IMR-90 (cell line): Measurements from ENCODE around the gene SIGLEC11. TPM values are rescaled to one million over a fixed set of nuclear protein-coding genes. Genes with fewer than 3 reads are reported as not detected.

Source experiments
- ATAC-seq: fragments of 200-7000 bp; cut with Tn5 transposase; 2 replicates; pipeline ENCODE4 v1.9.1; 2020; ENCODE audit warnings: low read depth, mild to moderate bottlenecking, moderate library complexity
- BruUV-seq: library from RNA; stranded (reverse); fragments of 400-500 nt; replicated peaks from 2 replicates; lab custom pipeline; 2021; lab: Mats Ljungman, UMichigan
- CTCF ChIA-PET: fragments of 300-600 bp; formaldehyde crosslinking; extraction: SDS; loops from one replicate; lab custom pipeline; 2021; ENCODE audit warnings: antibody characterized with exemption; lab: Yijun Ruan, JAX
- POLR2A ChIA-PET: fragments of 300-600 bp; sonication (Branson Sonifier 250); formaldehyde crosslinking; loops from one replicate; lab custom pipeline; 2022; ENCODE audit warnings: antibody characterized with exemption; ENCODE audit not compliant: unreplicated experiment; lab: Charles Lee
- DNase-seq: peaks from one replicate; pipeline ENCODE4 v3.0.0; 2013
- H2AFZ ChIP-seq: replicated peaks from 2 replicates; pipeline ENCODE3; 2013; ENCODE audit warnings: low read length, mild to moderate bottlenecking; ENCODE audit not compliant: poor library complexity
- H2AK5ac ChIP-seq: 2 replicates; pipeline ENCODE4 v1.6.1; 2013; ENCODE audit warnings: low read depth, low read length, inconsistent platforms
- H2AK9ac ChIP-seq: replicated peaks from 2 replicates; pipeline ENCODE3; 2013; ENCODE audit warnings: mild to moderate bottlenecking, low read depth, low read length, moderate library complexity; ENCODE audit not compliant: poor library complexity
- H2BK120ac ChIP-seq: 2 replicates; pipeline ENCODE4 v1.6.1; 2013; ENCODE audit warnings: low read depth, low read length, inconsistent platforms
- H2BK15ac ChIP-seq: 3 replicates; pipeline ENCODE4 v1.6.1; 2013; ENCODE audit warnings: low read depth, low read length, inconsistent platforms
- H2BK20ac ChIP-seq: 2 replicates; pipeline ENCODE4 v1.6.1; 2013; ENCODE audit warnings: low read depth, mild to moderate bottlenecking, inconsistent platforms, low read length, moderate library complexity
- H2BK5ac ChIP-seq: 2 replicates; pipeline ENCODE4 v1.6.1; 2013; ENCODE audit warnings: mild to moderate bottlenecking, low read depth, low read length, inconsistent platforms; ENCODE audit not compliant: poor library complexity, severe bottlenecking
- H3K14ac ChIP-seq: replicated peaks from 2 replicates; pipeline ENCODE4 v1.6.1; 2013; ENCODE audit warnings: low read depth, low read length, inconsistent platforms
- H3K18ac ChIP-seq: 2 replicates; pipeline ENCODE4 v1.6.1; 2013; ENCODE audit warnings: low read depth, low read length, control low read depth
- H3K23ac ChIP-seq: 2 replicates; pipeline ENCODE4 v1.6.1; 2013; ENCODE audit warnings: low read depth, low read length, inconsistent platforms
- H3K27ac ChIP-seq: 2 replicates; pipeline ENCODE4 v1.5.1; 2013; ENCODE audit warnings: mild to moderate bottlenecking, control low read depth, low read length; ENCODE audit not compliant: insufficient read depth
- H3K27me3 ChIP-seq: 2 replicates; pipeline ENCODE4 v1.6.1; 2013; ENCODE audit warnings: low read length; ENCODE audit not compliant: control insufficient read depth, insufficient read depth
- H3K36me3 ChIP-seq: 2 replicates; pipeline ENCODE4 v1.6.1; 2013; ENCODE audit warnings: low read length, mixed read lengths; ENCODE audit not compliant: control insufficient read depth, insufficient read depth
- H3K4ac ChIP-seq: 2 replicates; pipeline ENCODE4 v1.6.1; 2013; ENCODE audit warnings: low read depth, low read length, inconsistent platforms
- H3K4me1 ChIP-seq: 2 replicates; pipeline ENCODE4 v1.6.1; 2013; ENCODE audit warnings: low read length, mixed read lengths; ENCODE audit not compliant: control insufficient read depth, insufficient read depth
- H3K4me2 ChIP-seq: 2 replicates; pipeline ENCODE4 v1.6.1; 2013; ENCODE audit warnings: low read depth, mild to moderate bottlenecking, control low read depth, low read length, moderate library complexity
- H3K4me3 ChIP-seq: 2 replicates; pipeline ENCODE4 v1.5.1; 2013; ENCODE audit warnings: low read depth, mild to moderate bottlenecking, control low read depth, low read length, moderate library complexity; ENCODE audit not compliant: insufficient read depth
- H3K56ac ChIP-seq: 2 replicates; pipeline ENCODE4 v1.6.1; 2013; ENCODE audit warnings: low read length, inconsistent platforms; ENCODE audit not compliant: insufficient read depth; ENCODE audit errors: extremely low read depth
- H3K79me1 ChIP-seq, 2 experiments: 2 replicates each; pipeline ENCODE4 v1.6.1; 2013; ENCODE audit warnings: low read length in 2 of 2, inconsistent platforms in 1 of 2, low read depth in 1 of 2
- H3K9ac ChIP-seq: 2 replicates; pipeline ENCODE4 v1.6.1; 2013; ENCODE audit warnings: low read depth, low read length, control low read depth
- H3K9me1 ChIP-seq: 2 replicates; pipeline ENCODE4 v1.6.1; 2013; ENCODE audit warnings: low read length, inconsistent platforms; ENCODE audit not compliant: insufficient read depth
- H3K9me3 ChIP-seq: 2 replicates; pipeline ENCODE4 v1.6.1; 2013; ENCODE audit warnings: low read length; ENCODE audit not compliant: control insufficient read depth, insufficient read depth
- H4K20me1 ChIP-seq: 2 replicates; pipeline ENCODE4 v1.6.1; 2013; ENCODE audit warnings: low read length, inconsistent platforms; ENCODE audit not compliant: insufficient read depth
- H4K5ac ChIP-seq: 2 replicates; pipeline ENCODE4 v1.6.1; 2013; ENCODE audit warnings: mild to moderate bottlenecking, low read depth, low read length, control low read depth
- H4K8ac ChIP-seq, 2 experiments: 2 replicates each; pipeline ENCODE4 v1.6.1; 2013; ENCODE audit warnings: low read depth in 2 of 2, low read length in 2 of 2, control low read depth in 1 of 2, inconsistent platforms in 1 of 2
- H4K91ac ChIP-seq: 2 replicates; pipeline ENCODE4 v1.6.1; 2013; ENCODE audit warnings: low read depth, low read length, inconsistent platforms; ENCODE audit not compliant: insufficient read depth
- BHLHE40 ChIP-seq: fragments of 150-350 bp; IDR thresholded peaks from 2 replicates; pipeline ENCODE4 v1.6.1; 2016; ENCODE audit warnings: mild to moderate bottlenecking, low read depth, low read length
- CHD1 ChIP-seq: IDR thresholded peaks from 2 replicates; pipeline ENCODE4 v1.6.1; 2012; ENCODE audit warnings: low read depth, low read length, improper control_type of control experiment
- FOS ChIP-seq: fragments of 150-350 bp; IDR thresholded peaks from 2 replicates; pipeline ENCODE4 v1.6.1; 2016; ENCODE audit warnings: low read depth, low read length
- MAFK ChIP-seq: IDR thresholded peaks from 2 replicates; pipeline ENCODE4 v1.6.1; 2012; ENCODE audit warnings: low read depth, low read length, improper control_type of control experiment
- MAZ ChIP-seq: IDR thresholded peaks from 2 replicates; pipeline ENCODE4 v1.6.1; 2012; ENCODE audit warnings: low read depth, mild to moderate bottlenecking, low read length, improper control_type of control experiment, moderate library complexity, borderline replicate concordance
- NFE2L2 ChIP-seq: fragments of 150-350 bp; IDR thresholded peaks from 2 replicates; pipeline ENCODE4 v1.6.1; 2016; ENCODE audit warnings: low read depth, mild to moderate bottlenecking, low read length
- POLR2A ChIP-seq: IDR thresholded peaks from 2 replicates; pipeline ENCODE4 v1.6.1; 2012; ENCODE audit warnings: mild to moderate bottlenecking, low read depth, low read length
- SMC3 ChIP-seq: fragments of 150-350 bp; IDR thresholded peaks from 2 replicates; pipeline ENCODE4 v1.6.1; 2016; ENCODE audit warnings: low read depth, mild to moderate bottlenecking, antibody characterized with exemption, low read length, moderate library complexity
- WGBS, 2 experiments: methylation state at CpG; one replicate each; pipeline versions ENCODE4 v1.1.5 to v1.1.7; 2013; ENCODE audit warnings: missing lambda C conversion rate in 2 of 2; ENCODE audit not compliant: insufficient read length in 1 of 2; ENCODE audit errors: extremely low coverage in 2 of 2; 5-methylcytosine and 5-hydroxymethylcytosine counted together
- dilution Hi-C: fragments of 300-500 bp; cut with HindIII; formaldehyde crosslinking; loops from one replicate; pipeline ENCODE4 v1.14.3; 2018; ENCODE audit warnings: low sequenced_read_pairs; ENCODE audit not compliant: unreplicated experiment
- in situ Hi-C: fragments of 300-500 bp; cut with MboI; formaldehyde crosslinking; loops from 3 replicates; pipeline ENCODE4 v1.14.3; 2019; ENCODE audit warnings: low sequenced_read_pairs, inconsistent platforms, mixed read lengths
- intact Hi-C: fragments of 100-400 bp; cut with micrococcal nuclease; formaldehyde crosslinking; loops from 2 replicates; pipeline ENCODE4 v1.10.0; 2022
- polyA plus RNA-seq, 3 experiments: library from polyadenylated mRNA; depleted of rRNA; stranded (reverse); fragments of >200 nt; gene quantifications; 2 replicates each; pipeline ENCODE4 v1.2.3, GENCODE V29; 2012; ENCODE audit warnings: low replicate concordance in 1 of 3
- total RNA-seq: library from RNA; depleted of rRNA; stranded (reverse); fragments of >200 nt; gene quantifications from 2 replicates; pipeline ENCODE4 v1.2.3, GENCODE V29; 2012
- TF ChIP-seq, protein P1 (sequence below): fragments of 150-350 bp; IDR thresholded peaks from 2 replicates; pipeline ENCODE4 v1.6.1; 2016; ENCODE audit warnings: low read depth, mild to moderate bottlenecking, low read length, moderate library complexity, borderline replicate concordance
- TF ChIP-seq, protein P2 (sequence below): fragments of 150-350 bp; IDR thresholded peaks from 2 replicates; pipeline ENCODE4 v1.6.1; 2017; ENCODE audit warnings: mild to moderate bottlenecking, antibody characterized with exemption, low read length, low read depth

Gene SIGLEC11
- total and polyA plus RNA-seq, 2 of the 4 experiments (the other 2 are of a cell fraction), result not detected

DNA sequence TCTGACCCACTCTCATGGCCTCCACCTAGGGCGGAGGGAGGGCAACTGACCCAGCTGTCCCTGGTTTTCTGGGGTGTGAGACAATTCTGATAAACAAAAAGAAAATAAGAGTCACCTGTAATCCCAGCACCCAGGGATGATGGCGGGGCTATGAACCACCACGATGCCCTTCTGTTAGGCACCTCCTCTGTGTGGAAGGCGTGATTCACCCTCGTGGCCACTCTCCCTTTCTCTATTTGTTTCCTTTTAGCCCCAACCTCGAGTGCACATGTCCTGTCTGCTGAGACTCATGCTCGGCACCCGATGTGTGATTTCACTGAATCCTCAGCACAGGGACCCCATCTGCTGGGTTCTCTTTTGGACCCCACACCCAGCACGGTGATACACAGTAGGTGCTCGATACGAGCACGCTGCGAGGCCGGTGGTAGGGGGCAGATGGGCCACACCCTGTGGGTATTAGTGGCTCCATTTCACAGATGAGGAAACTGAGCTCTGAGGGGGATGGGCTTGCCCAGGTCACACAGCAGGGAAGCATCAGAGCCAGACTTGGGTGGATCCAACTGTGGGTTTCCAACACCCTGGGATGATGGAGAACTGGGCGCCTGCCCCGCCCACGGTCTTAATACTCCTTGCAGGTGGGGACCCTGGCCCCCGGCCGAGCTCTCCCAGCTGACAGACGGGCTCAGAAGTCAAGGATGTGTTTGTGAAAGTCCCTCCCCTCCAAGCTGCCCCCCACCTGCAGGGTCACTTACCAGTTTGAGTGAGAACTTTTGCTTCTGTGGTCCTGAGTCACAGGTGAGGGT is 39.3 kb upstream of the SIGLEC11 start:
- Histone ChIP-seq H2AFZ (peak overlapping the region; percentile 7), H2AK5ac (no peak overlapping the region), H3K4me3 (no peak overlapping the region), H3K79me1 (peaks cover 12 to 48% of the 10 kb centered on the region in 2 experiments), H4K20me1 (peaks cover 29% of the 10 kb centered on the region), H2AK9ac (peak overlapping the region; percentile 65), H3K27me3 (no peaks in the 10 kb centered on the region), H3K4ac (no peak overlapping the region), H3K4me1 (peaks cover 10% of the 10 kb centered on the region), H3K14ac (no peak overlapping the region), H3K9ac (no peak overlapping the region), H2BK5ac (no peak overlapping the region), H4K5ac (no peak overlapping the region), H3K4me2 (no peak overlapping the region), H2BK120ac (no peak overlapping the region), H3K9me3 (no peaks in the 10 kb centered on the region), H4K8ac (no peak overlapping the region), H3K9me1 (peaks cover 22% of the 10 kb centered on the region), H3K27ac (no peak overlapping the region), H3K18ac (no peak overlapping the region), H2BK15ac (no peak overlapping the region), H3K36me3 (peaks cover 66% of the 10 kb centered on the region), H4K91ac (no peak overlapping the region), H2BK20ac (no peak overlapping the region), H3K56ac (no peak overlapping the region), H3K23ac (no peak overlapping the region)
- dilution Hi-C loops, result no loop called here
- intact Hi-C loops, result no loop called here
- no TSS peak for BruUV-seq
- DNase-seq (no peak), ATAC-seq (no peak)
- in situ Hi-C loops, result no loop called here
- no peak for TF ChIP-seq NFE2L2
- TF ChIP-seq SMC3, result no peak
- TF ChIP-seq MAFK, result no peak
- TF ChIP-seq, protein P1, sequence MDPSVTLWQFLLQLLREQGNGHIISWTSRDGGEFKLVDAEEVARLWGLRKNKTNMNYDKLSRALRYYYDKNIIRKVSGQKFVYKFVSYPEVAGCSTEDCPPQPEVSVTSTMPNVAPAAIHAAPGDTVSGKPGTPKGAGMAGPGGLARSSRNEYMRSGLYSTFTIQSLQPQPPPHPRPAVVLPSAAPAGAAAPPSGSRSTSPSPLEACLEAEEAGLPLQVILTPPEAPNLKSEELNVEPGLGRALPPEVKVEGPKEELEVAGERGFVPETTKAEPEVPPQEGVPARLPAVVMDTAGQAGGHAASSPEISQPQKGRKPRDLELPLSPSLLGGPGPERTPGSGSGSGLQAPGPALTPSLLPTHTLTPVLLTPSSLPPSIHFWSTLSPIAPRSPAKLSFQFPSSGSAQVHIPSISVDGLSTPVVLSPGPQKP, result no peak
- TF ChIP-seq, protein P2, sequence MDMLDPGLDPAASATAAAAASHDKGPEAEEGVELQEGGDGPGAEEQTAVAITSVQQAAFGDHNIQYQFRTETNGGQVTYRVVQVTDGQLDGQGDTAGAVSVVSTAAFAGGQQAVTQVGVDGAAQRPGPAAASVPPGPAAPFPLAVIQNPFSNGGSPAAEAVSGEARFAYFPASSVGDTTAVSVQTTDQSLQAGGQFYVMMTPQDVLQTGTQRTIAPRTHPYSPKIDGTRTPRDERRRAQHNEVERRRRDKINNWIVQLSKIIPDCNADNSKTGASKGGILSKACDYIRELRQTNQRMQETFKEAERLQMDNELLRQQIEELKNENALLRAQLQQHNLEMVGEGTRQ, result no peak
- no peak for TF ChIP-seq CHD1
- TF ChIP-seq BHLHE40, result no peak
- no peak for TF ChIP-seq POLR2A
- no peak for TF ChIP-seq MAZ
- TF ChIP-seq FOS, result no peak
- CTCF ChIA-PET, result no interaction called here
- POLR2A ChIA-PET, result no interaction called here
- 84% methylated on average over 5 of the region's 20 CpGs; no CpG with 5 or more reads in 1 of the 2 experiments for WGBS, 2 experiments
